H1 (cell line): ENCODE results near the gene LDLRAD4. TPM values are rescaled to one million over a fixed set of nuclear protein-coding genes. Genes with fewer than 3 reads are reported as not detected.

Experiments used
- CTCF ChIA-PET: fragments of 300-600 bp; sonication (Branson Sonifier 250); formaldehyde crosslinking; loops from one replicate; lab custom pipeline; 2021; ENCODE audit not compliant: partially characterized antibody; lab: Charles Lee
- POLR2A ChIA-PET: fragments of 300-600 bp; sonication (Branson Sonifier 250); formaldehyde crosslinking; loops from one replicate; lab custom pipeline; 2021; ENCODE audit warnings: inconsistent platforms; ENCODE audit not compliant: partially characterized antibody; lab: Charles Lee
- DNase-seq, 2 experiments: peaks; one replicate each; pipeline versions ENCODE4 v3.0.0 to v3.0.0-alpha.2; 2010 to 2022; ENCODE audit warnings: low spot score in 2 of 2, low read depth in 1 of 2, mixed read lengths in 1 of 2
- FAIRE-seq: peaks from 2 replicates; lab custom pipeline; 2011; peaks lifted over from hg19 to GRCh38; lab: Jason Lieb, UNC
- H2AFZ ChIP-seq: 2 replicates; pipeline ENCODE4 v1.8.1; 2012; ENCODE audit warnings: low read length, inconsistent platforms
- H2AK5ac ChIP-seq: 2 replicates; pipeline ENCODE4 v1.6.1; 2013; ENCODE audit warnings: low read depth, low read length
- H2BK120ac ChIP-seq: replicated peaks from 2 replicates; pipeline ENCODE3; 2013; ENCODE audit warnings: low read depth, low read length, inconsistent platforms
- H2BK12ac ChIP-seq: 2 replicates; pipeline ENCODE4 v1.6.1; 2013; ENCODE audit warnings: low read depth, low read length
- H2BK15ac ChIP-seq: 2 replicates; pipeline ENCODE4 v1.6.1; 2013; ENCODE audit warnings: low read length
- H2BK20ac ChIP-seq: 2 replicates; pipeline ENCODE4 v1.6.1; 2013; ENCODE audit warnings: low read length
- H2BK5ac ChIP-seq: 2 replicates; pipeline ENCODE4 v1.6.1; 2013; ENCODE audit warnings: low read depth, low read length
- H3K14ac ChIP-seq: 2 replicates; pipeline ENCODE4 v1.6.1; 2013; ENCODE audit warnings: inconsistent platforms; ENCODE audit not compliant: insufficient read length
- H3K18ac ChIP-seq: 2 replicates; pipeline ENCODE4 v1.6.1; 2013; ENCODE audit warnings: low read length; ENCODE audit errors: extremely low read depth
- H3K23ac ChIP-seq: 2 replicates; pipeline ENCODE4 v1.6.1; 2013; ENCODE audit warnings: inconsistent platforms; ENCODE audit not compliant: insufficient read length
- H3K23me2 ChIP-seq: 2 replicates; pipeline ENCODE4 v1.6.1; 2013; ENCODE audit warnings: low read depth, low read length
- H3K27ac ChIP-seq: 2 replicates; pipeline ENCODE4 v1.6.1; 2011; ENCODE audit warnings: low read depth, low read length, inconsistent platforms
- H3K27me3 ChIP-seq, 4 experiments: replicated peaks in 1 of 4; 1 replicate in 1 of 4; 2 replicates in 3 of 4; pipeline versions ENCODE4 v1.6.1 to v1.8.1; 2011 to 2013; ENCODE audit warnings: low read length in 3 of 4, mild to moderate bottlenecking in 3 of 4, inconsistent platforms in 2 of 4, mixed read lengths in 2 of 4, moderate library complexity in 1 of 4; ENCODE audit not compliant: control insufficient read depth in 3 of 4, insufficient read depth in 3 of 4; ENCODE audit errors: extremely low read depth in 1 of 4
- H3K36me3 ChIP-seq, 4 experiments: 2 replicates each; pipeline versions ENCODE4 v1.6.1 to v1.8.1; 2011 to 2013; ENCODE audit warnings: mild to moderate bottlenecking in 4 of 4, low read length in 3 of 4, moderate library complexity in 2 of 4, control low read depth in 1 of 4, inconsistent platforms in 1 of 4; ENCODE audit not compliant: insufficient read depth in 4 of 4, control insufficient read depth in 2 of 4
- H3K4ac ChIP-seq: replicated peaks from 2 replicates; pipeline ENCODE3; 2013; ENCODE audit warnings: low read length, low read depth, mixed read lengths, inconsistent platforms; ENCODE audit not compliant: insufficient read length
- H3K4me1 ChIP-seq, 4 experiments: replicated peaks in 1 of 4; 1 replicate in 1 of 4; 2 replicates in 3 of 4; pipeline versions ENCODE4 v1.6.1 to v1.8.1; 2011 to 2013; ENCODE audit warnings: low read length in 3 of 4, inconsistent platforms in 2 of 4, mixed read lengths in 1 of 4; ENCODE audit not compliant: insufficient read depth in 4 of 4, control insufficient read depth in 3 of 4
- H3K4me2 ChIP-seq, 2 experiments: 2 replicates each; pipeline versions ENCODE4 v1.6.1 to v1.8.1; 2011 to 2013; ENCODE audit warnings: low read depth in 2 of 2, low read length in 2 of 2, control low read depth in 1 of 2, inconsistent platforms in 1 of 2, mild to moderate bottlenecking in 1 of 2; ENCODE audit not compliant: insufficient read depth in 1 of 2
- H3K4me3 ChIP-seq, 4 experiments: fragments of 200-600, 300-600 bp in 1 of 4; sonication (generic), shearing (Covaris generic), sonication (Bioruptor Twin) in 1 of 4; 2 replicates each; pipeline versions ENCODE4 v1.5.1 to v1.8.1; 2011 to 2016; ENCODE audit warnings: low read length in 4 of 4, low read depth in 3 of 4, control low read depth in 2 of 4, inconsistent platforms in 2 of 4, mild to moderate bottlenecking in 2 of 4, mixed read lengths in 1 of 4, moderate library complexity in 1 of 4; ENCODE audit not compliant: insufficient read depth in 2 of 4; ENCODE audit errors: extremely low read depth in 1 of 4
- H3K56ac ChIP-seq: replicated peaks from 2 replicates; pipeline ENCODE3; 2013; ENCODE audit warnings: low read depth, mild to moderate bottlenecking, mixed read lengths, low read length, inconsistent platforms; ENCODE audit not compliant: insufficient read length
- H3K79me1 ChIP-seq: 2 replicates; pipeline ENCODE4 v1.6.1; 2013; ENCODE audit warnings: low read depth, low read length, control low read depth
- H3K79me2 ChIP-seq, 2 experiments: 2 replicates each; pipeline versions ENCODE4 v1.6.1 to v1.8.1; 2012 to 2013; ENCODE audit warnings: low read length in 2 of 2, mild to moderate bottlenecking in 2 of 2, inconsistent platforms in 1 of 2; ENCODE audit not compliant: insufficient read depth in 2 of 2, control insufficient read depth in 1 of 2
- H3K9ac ChIP-seq, 4 experiments: replicated peaks in 1 of 4; 1 replicate in 1 of 4; 2 replicates in 3 of 4; pipeline versions ENCODE4 v1.6.1 to v1.8.1; 2011 to 2013; ENCODE audit warnings: low read depth in 3 of 4, low read length in 3 of 4, control low read depth in 2 of 4, mild to moderate bottlenecking in 2 of 4, moderate library complexity in 2 of 4, inconsistent platforms in 1 of 4; ENCODE audit errors: extremely low read depth in 1 of 4
- H3K9me3 ChIP-seq, 2 experiments: 2 replicates each; pipeline versions ENCODE4 v1.6.1 to v1.8.1; 2012 to 2013; ENCODE audit warnings: mild to moderate bottlenecking in 2 of 2, moderate library complexity in 2 of 2, control low read depth in 1 of 2, inconsistent platforms in 1 of 2, low read depth in 1 of 2, low read length in 1 of 2, mixed read lengths in 1 of 2; ENCODE audit not compliant: insufficient read depth in 2 of 2
- H4K20me1 ChIP-seq, 2 experiments: replicated peaks in 1 of 2; 2 replicates each; pipeline versions ENCODE3 to v1.8.1; 2011 to 2013; ENCODE audit warnings: inconsistent platforms in 2 of 2, low read length in 2 of 2, mild to moderate bottlenecking in 1 of 2; ENCODE audit not compliant: insufficient read depth in 2 of 2, control insufficient read depth in 1 of 2
- H4K5ac ChIP-seq: 2 replicates; pipeline ENCODE4 v1.6.1; 2013; ENCODE audit warnings: low read length, low read depth, mixed read lengths, inconsistent platforms; ENCODE audit not compliant: insufficient read length
- H4K8ac ChIP-seq: 2 replicates; pipeline ENCODE4 v1.8.0; 2013; ENCODE audit warnings: mild to moderate bottlenecking, moderate library complexity, low read length, inconsistent platforms; ENCODE audit not compliant: insufficient read depth; ENCODE audit errors: extremely low read depth
- H4K91ac ChIP-seq: replicated peaks from 2 replicates; pipeline ENCODE3; 2013; ENCODE audit warnings: low read length, mixed read lengths, inconsistent platforms; ENCODE audit not compliant: insufficient read length
- ATF3 ChIP-seq: IDR thresholded peaks from 2 replicates; pipeline ENCODE4 v1.6.1; 2011; ENCODE audit warnings: low read depth, mild to moderate bottlenecking, low read length; ENCODE audit not compliant: insufficient read depth
- WGBS, 2 experiments: shearing (Covaris generic) in 1 of 2; methylation state at CpG; one replicate each; pipeline versions ENCODE4 v1.1.6 to v1.1.7; 2013 to 2015; ENCODE audit warnings: low lambda C conversion rate in 2 of 2, mixed read lengths in 2 of 2, inconsistent platforms in 1 of 2, low coverage in 1 of 2, missing lambda C conversion rate in 1 of 2; ENCODE audit not compliant: insufficient replicate concordance in 2 of 2, insufficient coverage in 1 of 2, insufficient read length in 1 of 2; ENCODE audit errors: extremely low coverage in 1 of 2, missing lambda C conversion rate in 1 of 2; 5-methylcytosine and 5-hydroxymethylcytosine counted together
- polyA plus RNA-seq, 7 experiments: library from polyadenylated mRNA; depleted of rRNA in 3 of 7; stranded (reverse) in 5 of 7; unstranded in 2 of 7; fragments of >200 nt in 5 of 7; fragments of 200-250 nt in 2 of 7; gene quantifications; 1 replicate in 5 of 7; 2 replicates in 1 of 7; 4 replicates in 1 of 7; pipeline versions ENCODE4 v1.2.1 to v1.2.3, GENCODE V29; 2011 to 2013; ENCODE audit warnings: missing spikeins in 2 of 7, mixed read lengths in 2 of 7
- total RNA-seq: library from RNA; stranded (reverse); fragmentation: NEBNext Ultra II Directional; extraction: Animal tissue kit (Norgen Biotek cat#: 25700); gene quantifications from 2 replicates; pipeline ENCODE4 v1.2.1, GENCODE V29; 2021
- TF ChIP-seq, protein P1 (sequence below), 3 experiments: IDR thresholded peaks; 1 replicate in 2 of 3; 2 replicates in 1 of 3; pipeline versions ENCODE4 v1.5.1 to v1.6.1; 2011; ENCODE audit warnings: low read length in 3 of 3, mild to moderate bottlenecking in 3 of 3, inconsistent platforms in 2 of 3, low read depth in 1 of 3, moderate library complexity in 1 of 3; ENCODE audit not compliant: insufficient read depth in 1 of 3; ENCODE audit errors: control extremely low read depth in 1 of 3

LDLRAD4 gene
- total and polyA plus RNA-seq, 2 of the 8 experiments (the other 6 are each of a cell fraction or from before 2014, with no cell fraction given) = 0.77 to 1.4 TPM

DNA sequence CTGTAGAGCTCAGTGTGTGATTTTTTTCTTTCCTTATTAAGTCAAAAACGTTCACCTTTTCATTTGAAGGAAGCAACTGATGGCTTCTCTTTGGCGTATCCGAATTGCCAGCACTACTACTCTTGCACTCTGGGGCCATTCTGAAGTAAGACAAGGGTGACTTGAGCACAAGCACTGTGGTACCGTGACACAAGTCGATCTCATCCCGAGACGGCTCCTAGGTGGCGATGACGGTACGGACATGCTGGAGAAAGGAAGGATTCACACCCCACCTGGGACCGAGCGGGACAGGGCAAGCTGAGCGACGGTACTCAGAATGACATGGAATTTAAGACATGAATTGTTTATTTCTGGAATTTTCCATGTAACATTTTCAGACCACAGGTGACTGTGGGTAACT, 36.8 kb upstream of the LDLRAD4 start:
- Histone ChIP-seq H3K36me3 (no peaks in the 10 kb centered on the region), H2AFZ (no peak overlapping the region), H3K14ac (no peak overlapping the region), H2BK5ac (no peak overlapping the region), H3K27me3 (no peaks in the 10 kb centered on the region; a peak in 1 of 7 replicates), H3K18ac (no peak overlapping the region), H3K27ac (no peak overlapping the region), H3K9ac (no peak overlapping the region), H2BK12ac (no peak overlapping the region), H4K8ac (no peak overlapping the region), H2AK5ac (no peak overlapping the region), H4K20me1 (no peaks in the 10 kb centered on the region), H4K5ac (no peak overlapping the region), H3K4me1 (0 out of 7 replicates have a peak, but pooled peaks cover 0 to 3% (median 0%) of the 10 kb centered on the region in 4 experiments), H3K4me2 (no peak overlapping the region), H3K4me3 (no peak overlapping the region), H2BK120ac (no peak overlapping the region), H3K79me1 (no peaks in the 10 kb centered on the region), H2BK15ac (no peak overlapping the region), H4K91ac (no peak overlapping the region), H3K9me3 (no peaks in the 10 kb centered on the region; a peak in 1 of 4 replicates), H2BK20ac (no peak overlapping the region), H3K79me2 (no peaks in the 10 kb centered on the region), H3K56ac (no peak overlapping the region), H3K23ac (no peak overlapping the region), H3K23me2 (no peaks in the 10 kb centered on the region), H3K4ac (no peak overlapping the region)
- POLR2A ChIA-PET = no interaction called here
- no peak for DNase-seq
- no peak for FAIRE-seq
- CTCF ChIA-PET = interaction anchor here (6.9 kb wide), 1 partner anchor 22 kb away, joined by 30 read pairs; no protein-coding TSS in a partner anchor
- TF ChIP-seq ATF3 = no peak
- TF ChIP-seq, protein P1, sequence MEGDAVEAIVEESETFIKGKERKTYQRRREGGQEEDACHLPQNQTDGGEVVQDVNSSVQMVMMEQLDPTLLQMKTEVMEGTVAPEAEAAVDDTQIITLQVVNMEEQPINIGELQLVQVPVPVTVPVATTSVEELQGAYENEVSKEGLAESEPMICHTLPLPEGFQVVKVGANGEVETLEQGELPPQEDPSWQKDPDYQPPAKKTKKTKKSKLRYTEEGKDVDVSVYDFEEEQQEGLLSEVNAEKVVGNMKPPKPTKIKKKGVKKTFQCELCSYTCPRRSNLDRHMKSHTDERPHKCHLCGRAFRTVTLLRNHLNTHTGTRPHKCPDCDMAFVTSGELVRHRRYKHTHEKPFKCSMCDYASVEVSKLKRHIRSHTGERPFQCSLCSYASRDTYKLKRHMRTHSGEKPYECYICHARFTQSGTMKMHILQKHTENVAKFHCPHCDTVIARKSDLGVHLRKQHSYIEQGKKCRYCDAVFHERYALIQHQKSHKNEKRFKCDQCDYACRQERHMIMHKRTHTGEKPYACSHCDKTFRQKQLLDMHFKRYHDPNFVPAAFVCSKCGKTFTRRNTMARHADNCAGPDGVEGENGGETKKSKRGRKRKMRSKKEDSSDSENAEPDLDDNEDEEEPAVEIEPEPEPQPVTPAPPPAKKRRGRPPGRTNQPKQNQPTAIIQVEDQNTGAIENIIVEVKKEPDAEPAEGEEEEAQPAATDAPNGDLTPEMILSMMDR (IDR thresholded peaks at IDR 0.05; ENCODE audit: control extremely low read depth in 1 of 3, insufficient read depth in 1 of 3, low read depth in 1 of 3, low read length in 3 of 3) = peak in 1 of 3 experiments; percentile 3; a peak in 1 of 4 replicates
- WGBS, 2 experiments = 92% methylated on average over 14 of the region's 14 CpGs; no CpG with 5 or more reads in 1 of the 2 experiments
